ENCODE results near the gene SREBF1.

The SREBF1 gene

GRCh38 chr17:17839791-17840707, 3.3 kb upstream of the SREBF1 start:
- DNase-seq: peak; percentile 78 to 79

GRCh38 chr17:17837966-17838962, 1.5 kb upstream of the SREBF1 start:
- no peak for DNase-seq

GRCh38 chr17:17837380-17837821, 615 bp upstream of the SREBF1 start:
- no peak for DNase-seq

GRCh38 chr17:17836250-17836817, 452 bp downstream of the SREBF1 start:
- DNase-seq: peak; percentile 94 to 97

GRCh38 chr17:17835415-17836249, 1.2 kb downstream of the SREBF1 start:
- DNase-seq: no peak

GRCh38 chr17:17834974-17835373, 1.8 kb downstream of the SREBF1 start:
- DNase-seq: no peak

GRCh38 chr17:17833658-17834357, 3.0 kb downstream of the SREBF1 start:
- no peak for DNase-seq

- no peak for DNase-seq
Observed at GRCh38 chr17:17832032-17832363, 4.8 kb downstream of the SREBF1 start.

GRCh38 chr17:17831208-17832031, 5.4 kb downstream of the SREBF1 start:
- no peak for DNase-seq

GRCh38 chr17:17830740-17831207, 6.0 kb downstream of the SREBF1 start:
- no peak for DNase-seq

GRCh38 chr17:17830269-17830567, 6.6 kb downstream of the SREBF1 start:
- DNase-seq: no peak

- DNase-seq: no peak
Observed at GRCh38 chr17:17827826-17828621, 8.8 kb downstream of the SREBF1 start.

GRCh38 chr17:17826942-17827785, 9.6 kb downstream of the SREBF1 start:
- DNase-seq: no peak

- no peak for DNase-seq
Observed at GRCh38 chr17:17826342-17826713, 10.5 kb downstream of the SREBF1 start.

- DNase-seq: no peak
Observed at GRCh38 chr17:17824783-17825614, 11.8 kb downstream of the SREBF1 start.

GRCh38 chr17:17824119-17824782, 12.5 kb downstream of the SREBF1 start:
- DNase-seq: no peak

- DNase-seq: peak; percentile 70 to 72
Observed at GRCh38 chr17:17823433-17824118, 13.2 kb downstream of the SREBF1 start.
